Lung (tissue), 12 donors: ENCODE measurements around the gene ZNF853. TPM values are rescaled to one million over a fixed set of nuclear protein-coding genes. Genes with fewer than 3 reads are reported as not detected.

ENCODE experiments used
- ATAC-seq: fragments of 200-7000 bp; cut with Tn5 transposase; one replicate; pipeline ENCODE4 v1.9.1; 2020; ENCODE audit warnings: moderate number of reproducible peaks; ENCODE audit not compliant: insufficient read depth, low FRiP score
- DNase-seq, 3 donors: peaks; one replicate each; pipeline ENCODE4 v3.0.0-alpha.2; 2013 to 2017
- H3K27ac ChIP-seq, 2 donors: one replicate each; pipeline ENCODE4 v1.5.1; 2013; ENCODE audit warnings: mild to moderate bottlenecking in 2 of 2, moderate library complexity in 2 of 2, control low read depth in 1 of 2, inconsistent platforms in 1 of 2, low read depth in 1 of 2, low read length in 1 of 2
- H3K27me3 ChIP-seq, 3 donors: one replicate each; pipeline ENCODE4 v1.5.1; 2013; ENCODE audit warnings: low read length in 2 of 3; ENCODE audit not compliant: control insufficient read depth in 3 of 3, insufficient read depth in 3 of 3
- H3K36me3 ChIP-seq, 4 donors: one replicate each; pipeline ENCODE4 v1.5.1; 2013; ENCODE audit warnings: low read length in 4 of 4, mild to moderate bottlenecking in 1 of 4, moderate library complexity in 1 of 4; ENCODE audit not compliant: control insufficient read depth in 4 of 4, insufficient read depth in 4 of 4
- H3K4me1 ChIP-seq, 5 donors: one replicate each; pipeline ENCODE4 v1.5.1; 2013; ENCODE audit warnings: low read length in 5 of 5, mild to moderate bottlenecking in 2 of 5, moderate library complexity in 1 of 5; ENCODE audit not compliant: control insufficient read depth in 5 of 5, insufficient read depth in 5 of 5
- H3K4me3 ChIP-seq: one replicate; pipeline ENCODE4 v1.5.1; 2013; ENCODE audit warnings: mild to moderate bottlenecking, control low read depth, moderate library complexity
- H3K9ac ChIP-seq, 2 donors: one replicate each; pipeline ENCODE4 v1.5.1; 2013; ENCODE audit warnings: low read length in 2 of 2, control low read depth in 1 of 2; ENCODE audit not compliant: insufficient read depth in 1 of 2
- H3K9me3 ChIP-seq, 4 donors: one replicate each; pipeline ENCODE4 v1.5.1; 2013; ENCODE audit warnings: low read length in 3 of 4, mild to moderate bottlenecking in 1 of 4, moderate library complexity in 1 of 4; ENCODE audit not compliant: control insufficient read depth in 4 of 4, insufficient read depth in 3 of 4
- WGBS, 2 donors: extraction: QIAGEN DNeasy Blood & Tissue Kit; methylation state at CpG; one replicate each; pipeline ENCODE4 v1.1.7; 2013; 5-methylcytosine and 5-hydroxymethylcytosine counted together
- polyA plus RNA-seq, 2 donors: library from polyadenylated mRNA; stranded (reverse); fragments of 200-250 nt; gene quantifications; one replicate each; pipeline ENCODE4 v1.2.1, GENCODE V29; 2013
- total RNA-seq, 2 donors: library from RNA; depleted of rRNA in 1 of 2; stranded (reverse); fragments of >200 nt in 1 of 2; gene quantifications; one replicate each; pipeline ENCODE4 v1.2.1, GENCODE V29; 2014 to 2021
- TF ChIP-seq, protein P1 (sequence below): IDR thresholded peaks from 2 replicates; pipeline ENCODE4 v1.5.1; 2012; ENCODE audit warnings: mild to moderate bottlenecking; ENCODE audit errors: control extremely low read depth, extremely low read depth
- donor health status: control.
- donor health status: control.
- donor health status: Bipolar disorder and iron deficiency.
- donor health status: healthy.
- donor health status: DM: yes; HTN: yes; CAD: no.

The ZNF853 gene
- total and polyA plus RNA-seq, 4 donors: 1.4 to 7.6 (median 3.8) TPM

DNA sequence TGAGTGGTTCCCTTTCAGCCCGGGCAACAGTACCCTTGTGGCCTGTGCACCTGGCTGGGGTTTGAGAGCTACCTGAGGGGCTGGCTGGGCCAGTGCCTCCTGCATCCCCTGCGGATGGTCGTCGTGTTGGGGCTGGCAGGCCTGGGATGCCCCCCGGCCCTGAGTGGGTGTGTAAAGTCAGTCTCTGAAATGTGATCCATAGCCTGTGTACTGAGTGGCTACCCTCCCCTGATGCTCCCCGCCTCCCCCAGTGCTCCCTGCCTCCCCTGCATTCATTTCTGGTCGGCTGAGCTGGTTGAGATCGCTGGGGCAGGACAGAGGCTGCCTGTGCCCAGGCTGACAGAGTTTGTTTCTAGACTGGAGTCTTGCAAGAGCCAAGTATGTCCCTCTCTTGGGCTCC, 31.1 kb downstream of the ZNF853 start:
- H3K4me3 ChIP-seq: no peak overlapping the region
- DNase-seq: no peak
- H3K9ac ChIP-seq: no peak overlapping the region
- H3K36me3 ChIP-seq: peaks cover 5 to 82% (median 45%) of the 10 kb centered on the region in 4 donors
- TF ChIP-seq, protein P1, sequence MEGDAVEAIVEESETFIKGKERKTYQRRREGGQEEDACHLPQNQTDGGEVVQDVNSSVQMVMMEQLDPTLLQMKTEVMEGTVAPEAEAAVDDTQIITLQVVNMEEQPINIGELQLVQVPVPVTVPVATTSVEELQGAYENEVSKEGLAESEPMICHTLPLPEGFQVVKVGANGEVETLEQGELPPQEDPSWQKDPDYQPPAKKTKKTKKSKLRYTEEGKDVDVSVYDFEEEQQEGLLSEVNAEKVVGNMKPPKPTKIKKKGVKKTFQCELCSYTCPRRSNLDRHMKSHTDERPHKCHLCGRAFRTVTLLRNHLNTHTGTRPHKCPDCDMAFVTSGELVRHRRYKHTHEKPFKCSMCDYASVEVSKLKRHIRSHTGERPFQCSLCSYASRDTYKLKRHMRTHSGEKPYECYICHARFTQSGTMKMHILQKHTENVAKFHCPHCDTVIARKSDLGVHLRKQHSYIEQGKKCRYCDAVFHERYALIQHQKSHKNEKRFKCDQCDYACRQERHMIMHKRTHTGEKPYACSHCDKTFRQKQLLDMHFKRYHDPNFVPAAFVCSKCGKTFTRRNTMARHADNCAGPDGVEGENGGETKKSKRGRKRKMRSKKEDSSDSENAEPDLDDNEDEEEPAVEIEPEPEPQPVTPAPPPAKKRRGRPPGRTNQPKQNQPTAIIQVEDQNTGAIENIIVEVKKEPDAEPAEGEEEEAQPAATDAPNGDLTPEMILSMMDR: no peak
- H3K9me3 ChIP-seq: peaks cover 0 to 5% (median 0%) of the 10 kb centered on the region in 4 donors
- WGBS, 2 donors: 89 to 91% methylated on average over 8 of the region's 8 CpGs
- no peaks in the 10 kb centered on the region for H3K4me1 ChIP-seq
- no peak overlapping the region for H3K27ac ChIP-seq
- no peak for ATAC-seq
- H3K27me3 ChIP-seq: no peaks in the 10 kb centered on the region

GRCh38 chr7:6647080-6647479, 31.7 kb downstream of the ZNF853 start:
- Histone ChIP-seq H3K27ac (no peak overlapping the region), H3K4me3 (no peak overlapping the region), H3K9me3 (peaks cover 0 to 11% (median 0%) of the 10 kb centered on the region in 4 donors), H3K36me3 (peaks cover 5 to 82% (median 42%) of the 10 kb centered on the region in 4 donors), H3K9ac (no peak overlapping the region), H3K27me3 (no peaks in the 10 kb centered on the region), H3K4me1 (no peaks in the 10 kb centered on the region)
- TF ChIP-seq, protein P1: no peak
- ATAC-seq: no peak
- DNase-seq: no peak
- whole genome bisulfite sequencing, 2 donors: 89 to 95% methylated on average over 8 of the region's 8 CpGs

DNA sequence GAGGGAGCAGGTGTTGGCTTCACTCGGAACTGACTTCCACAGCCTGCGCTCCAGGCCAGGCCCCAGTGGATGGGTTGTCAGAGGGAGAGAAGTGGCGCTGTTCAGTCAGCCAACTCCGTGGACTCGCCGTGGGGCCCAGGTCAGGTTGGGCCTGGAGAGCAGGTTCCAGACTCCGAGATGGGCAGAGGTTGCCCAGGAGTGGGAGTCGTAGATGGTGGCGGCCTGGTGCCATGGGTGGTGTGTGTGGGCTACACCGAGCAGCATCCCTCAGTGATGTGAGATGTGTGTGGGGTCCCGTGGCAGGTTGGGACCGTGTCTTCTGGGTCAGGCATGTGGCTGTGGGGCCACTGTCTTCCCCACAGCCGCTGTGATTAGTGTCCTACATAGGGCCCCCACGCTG, 32.1 kb downstream of the ZNF853 start:
- no peak overlapping the region for H3K27ac ChIP-seq
- peaks cover 0 to 16% (median 0%) of the 10 kb centered on the region in 4 donors for H3K9me3 ChIP-seq
- whole genome bisulfite sequencing, 2 donors: 95 to 98% methylated on average over 14 of the region's 14 CpGs
- ATAC-seq: no peak
- no peak overlapping the region for H3K4me3 ChIP-seq
- H3K36me3 ChIP-seq: peaks cover 9 to 82% (median 43%) of the 10 kb centered on the region in 4 donors
- no peaks in the 10 kb centered on the region for H3K4me1 ChIP-seq
- H3K9ac ChIP-seq: no peak overlapping the region
- TF ChIP-seq, protein P1: no peak
- no peak for DNase-seq
- H3K27me3 ChIP-seq: no peaks in the 10 kb centered on the region
